ENCODE data around the gene NRM. TPM values are rescaled to one million over a fixed set of nuclear protein-coding genes. Genes with fewer than 3 reads are reported as not detected.
"Not testable (repeated sequence)": the region's sequence is repeated elsewhere in the genome, so short reads cannot be mapped to it uniquely, and the experiment has no call there.

The NRM gene
- polyA plus RNA-seq, 1 donor = 30.9 TPM

GRCh38 chr6:30670760-30671527 lies 19.8 kb downstream of the NRM start:
- no peak for DNase-seq (ENCODE audit: low read depth)

GRCh38 chr6:30666300-30666699 lies 24.5 kb downstream of the NRM start:
- DNase-seq (ENCODE audit: low read depth) = not testable (repeated sequence)

GRCh38 chr6:30664994-30665767 lies 25.6 kb downstream of the NRM start:
- DNase-seq (ENCODE audit: low read depth) = no peak

- not testable (repeated sequence) for DNase-seq (ENCODE audit: low read depth)
Measured at GRCh38 chr6:30657922-30658321, 32.9 kb downstream of the NRM start.

GRCh38 chr6:30657454-30657853 lies 33.3 kb downstream of the NRM start:
- no peak for DNase-seq (ENCODE audit: low read depth)

GRCh38 chr6:30656513-30656912 lies 34.3 kb downstream of the NRM start:
- DNase-seq (ENCODE audit: low read depth) = no peak

- DNase-seq (ENCODE audit: low read depth) = no peak
Measured at GRCh38 chr6:30655743-30656094, 35.1 kb downstream of the NRM start.

- no peak for DNase-seq (ENCODE audit: low read depth)
Measured at GRCh38 chr6:30654798-30655742, 35.7 kb downstream of the NRM start.

- no peak for DNase-seq (ENCODE audit: low read depth)
Measured at GRCh38 chr6:30651143-30651542, 39.6 kb downstream of the NRM start.

GRCh38 chr6:30647242-30648116 lies 43.3 kb downstream of the NRM start:
- DNase-seq (ENCODE audit: low read depth) = no peak

- peak; percentile 80 for DNase-seq (ENCODE audit: low read depth)
Measured at GRCh38 chr6:30646450-30647241, 44.1 kb downstream of the NRM start, which contains the start of gene C6orf136. TSS of gene C6orf136 (plus strand) at chr6:30647133. CDS start at chr6:30647232, 99 bp downstream.

GRCh38 chr6:30645989-30646388 lies 44.8 kb downstream of the NRM start:
- no peak for DNase-seq (ENCODE audit: low read depth)

- DNase-seq (ENCODE audit: low read depth) = no peak
Measured at GRCh38 chr6:30644769-30645168, 46.0 kb downstream of the NRM start.

GRCh38 chr6:30643656-30644055 lies 47.1 kb downstream of the NRM start:
- DNase-seq (ENCODE audit: low read depth) = no peak

GRCh38 chr6:30641048-30641447 lies 49.7 kb downstream of the NRM start:
- no peak for DNase-seq (ENCODE audit: low read depth)

- no peak for DNase-seq (ENCODE audit: low read depth)
Measured at GRCh38 chr6:30640481-30640880, 50.3 kb downstream of the NRM start.
